Measurements from ENCODE around the gene XRN2. TPM values are rescaled to one million over a fixed set of nuclear protein-coding genes. Genes with fewer than 3 reads are reported as not detected.

XRN2 gene
- total RNA-seq, 1 experiment from 2014 or later, result 118 TPM

DNA sequence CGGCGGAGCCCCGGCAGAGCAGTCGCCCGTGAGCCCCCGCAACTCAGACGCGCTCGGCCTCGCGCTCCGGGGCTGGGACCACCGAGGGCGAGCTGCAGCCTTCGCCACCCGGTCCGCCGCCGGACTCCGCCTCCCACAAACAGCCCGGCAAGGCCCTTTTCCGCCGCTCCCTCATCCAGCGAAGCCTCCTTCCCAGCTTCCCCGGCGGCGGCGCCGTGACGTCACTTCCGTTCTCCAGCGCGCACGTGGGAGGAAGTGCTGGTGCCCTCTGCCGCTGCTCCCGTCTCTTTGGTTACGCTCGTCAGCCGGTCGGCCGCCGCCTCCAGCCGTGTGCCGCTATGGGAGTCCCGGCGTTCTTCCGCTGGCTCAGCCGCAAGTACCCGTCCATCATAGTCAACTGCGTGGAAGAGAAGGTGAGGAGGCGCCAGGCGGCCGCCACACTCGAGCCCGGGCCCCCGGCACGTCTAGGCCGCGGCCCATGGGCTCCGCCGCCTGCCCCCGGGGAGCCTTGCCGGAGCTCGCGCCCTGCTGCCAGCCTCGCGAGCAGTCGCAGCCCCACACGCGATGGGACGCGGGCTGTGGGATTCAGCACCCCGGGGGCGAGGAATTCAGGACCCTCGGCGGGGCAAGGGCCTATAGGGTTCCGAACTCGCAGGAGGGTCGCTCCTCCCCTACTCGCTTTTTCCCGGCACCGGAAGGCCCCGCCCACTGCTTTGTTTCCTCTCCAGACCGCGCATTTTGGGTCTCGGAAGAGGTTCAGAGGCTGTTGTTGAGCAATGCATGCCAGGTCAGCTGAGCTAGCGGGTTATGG is at the start of gene XRN2 (continued):
- TF ChIP-seq, protein P1, sequence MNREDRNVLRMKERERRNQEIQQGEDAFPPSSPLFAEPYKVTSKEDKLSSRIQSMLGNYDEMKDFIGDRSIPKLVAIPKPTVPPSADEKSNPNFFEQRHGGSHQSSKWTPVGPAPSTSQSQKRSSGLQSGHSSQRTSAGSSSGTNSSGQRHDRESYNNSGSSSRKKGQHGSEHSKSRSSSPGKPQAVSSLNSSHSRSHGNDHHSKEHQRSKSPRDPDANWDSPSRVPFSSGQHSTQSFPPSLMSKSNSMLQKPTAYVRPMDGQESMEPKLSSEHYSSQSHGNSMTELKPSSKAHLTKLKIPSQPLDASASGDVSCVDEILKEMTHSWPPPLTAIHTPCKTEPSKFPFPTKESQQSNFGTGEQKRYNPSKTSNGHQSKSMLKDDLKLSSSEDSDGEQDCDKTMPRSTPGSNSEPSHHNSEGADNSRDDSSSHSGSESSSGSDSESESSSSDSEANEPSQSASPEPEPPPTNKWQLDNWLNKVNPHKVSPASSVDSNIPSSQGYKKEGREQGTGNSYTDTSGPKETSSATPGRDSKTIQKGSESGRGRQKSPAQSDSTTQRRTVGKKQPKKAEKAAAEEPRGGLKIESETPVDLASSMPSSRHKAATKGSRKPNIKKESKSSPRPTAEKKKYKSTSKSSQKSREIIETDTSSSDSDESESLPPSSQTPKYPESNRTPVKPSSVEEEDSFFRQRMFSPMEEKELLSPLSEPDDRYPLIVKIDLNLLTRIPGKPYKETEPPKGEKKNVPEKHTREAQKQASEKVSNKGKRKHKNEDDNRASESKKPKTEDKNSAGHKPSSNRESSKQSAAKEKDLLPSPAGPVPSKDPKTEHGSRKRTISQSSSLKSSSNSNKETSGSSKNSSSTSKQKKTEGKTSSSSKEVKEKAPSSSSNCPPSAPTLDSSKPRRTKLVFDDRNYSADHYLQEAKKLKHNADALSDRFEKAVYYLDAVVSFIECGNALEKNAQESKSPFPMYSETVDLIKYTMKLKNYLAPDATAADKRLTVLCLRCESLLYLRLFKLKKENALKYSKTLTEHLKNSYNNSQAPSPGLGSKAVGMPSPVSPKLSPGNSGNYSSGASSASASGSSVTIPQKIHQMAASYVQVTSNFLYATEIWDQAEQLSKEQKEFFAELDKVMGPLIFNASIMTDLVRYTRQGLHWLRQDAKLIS (CRISPR knock-in tag; IDR thresholded peaks at IDR 0.05; ENCODE audit: borderline replicate concordance), result no peak
- TF ChIP-seq, protein P2, sequence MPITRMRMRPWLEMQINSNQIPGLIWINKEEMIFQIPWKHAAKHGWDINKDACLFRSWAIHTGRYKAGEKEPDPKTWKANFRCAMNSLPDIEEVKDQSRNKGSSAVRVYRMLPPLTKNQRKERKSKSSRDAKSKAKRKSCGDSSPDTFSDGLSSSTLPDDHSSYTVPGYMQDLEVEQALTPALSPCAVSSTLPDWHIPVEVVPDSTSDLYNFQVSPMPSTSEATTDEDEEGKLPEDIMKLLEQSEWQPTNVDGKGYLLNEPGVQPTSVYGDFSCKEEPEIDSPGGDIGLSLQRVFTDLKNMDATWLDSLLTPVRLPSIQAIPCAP (CRISPR knock-in tag; IDR thresholded peaks at IDR 0.05), result 0 out of 2 replicates have a peak, but pooled peaks have one; percentile 45
- TF ChIP-seq ZNF317 (CRISPR knock-in tag; IDR thresholded peaks at IDR 0.05; ENCODE audit: borderline replicate concordance, low read depth) (0 out of 2 replicates have a peak, but pooled peaks have one; percentile 24), SP1 (CRISPR knock-in tag; conservative IDR thresholded peaks at IDR 0.05) (peak; percentile 35; the same call in 1 of the 2 replicates), ZNF232 (CRISPR knock-in tag; IDR thresholded peaks at IDR 0.05) (peak; percentile 74; the same call in 1 of the 2 replicates), TP53 (CRISPR knock-in tag; IDR thresholded peaks at IDR 0.05) (peak; percentile 88), SMAD3 (CRISPR knock-in tag; IDR thresholded peaks at IDR 0.05; ENCODE audit: borderline replicate concordance) (no peak), RELA (CRISPR knock-in tag; IDR thresholded peaks at IDR 0.05; ENCODE audit: borderline replicate concordance) (no peak), CREM (CRISPR knock-in tag; IDR thresholded peaks at IDR 0.05) (peak; percentile 97), SMAD4 (CRISPR knock-in tag; IDR thresholded peaks at IDR 0.05) (peak; percentile 73; the same call in 1 of the 2 replicates), EMX1 (CRISPR knock-in tag; IDR thresholded peaks at IDR 0.05) (no peak), ZBTB21 (CRISPR knock-in tag; IDR thresholded peaks at IDR 0.05; ENCODE audit: borderline replicate concordance) (no peak; the same call in 1 of the 2 replicates), ZNF219 (CRISPR knock-in tag; IDR thresholded peaks at IDR 0.05; ENCODE audit: borderline replicate concordance) (0 out of 2 replicates have a peak, but pooled peaks have one; percentile 77), SOX15 (CRISPR knock-in tag; IDR thresholded peaks at IDR 0.05) (no peak), CREB1 (CRISPR knock-in tag; IDR thresholded peaks at IDR 0.05) (0 out of 2 replicates have a peak, but pooled peaks have one; percentile 60), ELF4 (CRISPR knock-in tag; IDR thresholded peaks at IDR 0.05; ENCODE audit: low read depth) (no peak)
- TF ChIP-seq, protein P3, sequence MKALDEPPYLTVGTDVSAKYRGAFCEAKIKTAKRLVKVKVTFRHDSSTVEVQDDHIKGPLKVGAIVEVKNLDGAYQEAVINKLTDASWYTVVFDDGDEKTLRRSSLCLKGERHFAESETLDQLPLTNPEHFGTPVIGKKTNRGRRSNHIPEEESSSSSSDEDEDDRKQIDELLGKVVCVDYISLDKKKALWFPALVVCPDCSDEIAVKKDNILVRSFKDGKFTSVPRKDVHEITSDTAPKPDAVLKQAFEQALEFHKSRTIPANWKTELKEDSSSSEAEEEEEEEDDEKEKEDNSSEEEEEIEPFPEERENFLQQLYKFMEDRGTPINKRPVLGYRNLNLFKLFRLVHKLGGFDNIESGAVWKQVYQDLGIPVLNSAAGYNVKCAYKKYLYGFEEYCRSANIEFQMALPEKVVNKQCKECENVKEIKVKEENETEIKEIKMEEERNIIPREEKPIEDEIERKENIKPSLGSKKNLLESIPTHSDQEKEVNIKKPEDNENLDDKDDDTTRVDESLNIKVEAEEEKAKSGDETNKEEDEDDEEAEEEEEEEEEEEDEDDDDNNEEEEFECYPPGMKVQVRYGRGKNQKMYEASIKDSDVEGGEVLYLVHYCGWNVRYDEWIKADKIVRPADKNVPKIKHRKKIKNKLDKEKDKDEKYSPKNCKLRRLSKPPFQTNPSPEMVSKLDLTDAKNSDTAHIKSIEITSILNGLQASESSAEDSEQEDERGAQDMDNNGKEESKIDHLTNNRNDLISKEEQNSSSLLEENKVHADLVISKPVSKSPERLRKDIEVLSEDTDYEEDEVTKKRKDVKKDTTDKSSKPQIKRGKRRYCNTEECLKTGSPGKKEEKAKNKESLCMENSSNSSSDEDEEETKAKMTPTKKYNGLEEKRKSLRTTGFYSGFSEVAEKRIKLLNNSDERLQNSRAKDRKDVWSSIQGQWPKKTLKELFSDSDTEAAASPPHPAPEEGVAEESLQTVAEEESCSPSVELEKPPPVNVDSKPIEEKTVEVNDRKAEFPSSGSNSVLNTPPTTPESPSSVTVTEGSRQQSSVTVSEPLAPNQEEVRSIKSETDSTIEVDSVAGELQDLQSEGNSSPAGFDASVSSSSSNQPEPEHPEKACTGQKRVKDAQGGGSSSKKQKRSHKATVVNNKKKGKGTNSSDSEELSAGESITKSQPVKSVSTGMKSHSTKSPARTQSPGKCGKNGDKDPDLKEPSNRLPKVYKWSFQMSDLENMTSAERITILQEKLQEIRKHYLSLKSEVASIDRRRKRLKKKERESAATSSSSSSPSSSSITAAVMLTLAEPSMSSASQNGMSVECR (CRISPR knock-in tag; IDR thresholded peaks at IDR 0.05; ENCODE audit: borderline replicate concordance), result peak; percentile 91
- TF ChIP-seq, protein P4, sequence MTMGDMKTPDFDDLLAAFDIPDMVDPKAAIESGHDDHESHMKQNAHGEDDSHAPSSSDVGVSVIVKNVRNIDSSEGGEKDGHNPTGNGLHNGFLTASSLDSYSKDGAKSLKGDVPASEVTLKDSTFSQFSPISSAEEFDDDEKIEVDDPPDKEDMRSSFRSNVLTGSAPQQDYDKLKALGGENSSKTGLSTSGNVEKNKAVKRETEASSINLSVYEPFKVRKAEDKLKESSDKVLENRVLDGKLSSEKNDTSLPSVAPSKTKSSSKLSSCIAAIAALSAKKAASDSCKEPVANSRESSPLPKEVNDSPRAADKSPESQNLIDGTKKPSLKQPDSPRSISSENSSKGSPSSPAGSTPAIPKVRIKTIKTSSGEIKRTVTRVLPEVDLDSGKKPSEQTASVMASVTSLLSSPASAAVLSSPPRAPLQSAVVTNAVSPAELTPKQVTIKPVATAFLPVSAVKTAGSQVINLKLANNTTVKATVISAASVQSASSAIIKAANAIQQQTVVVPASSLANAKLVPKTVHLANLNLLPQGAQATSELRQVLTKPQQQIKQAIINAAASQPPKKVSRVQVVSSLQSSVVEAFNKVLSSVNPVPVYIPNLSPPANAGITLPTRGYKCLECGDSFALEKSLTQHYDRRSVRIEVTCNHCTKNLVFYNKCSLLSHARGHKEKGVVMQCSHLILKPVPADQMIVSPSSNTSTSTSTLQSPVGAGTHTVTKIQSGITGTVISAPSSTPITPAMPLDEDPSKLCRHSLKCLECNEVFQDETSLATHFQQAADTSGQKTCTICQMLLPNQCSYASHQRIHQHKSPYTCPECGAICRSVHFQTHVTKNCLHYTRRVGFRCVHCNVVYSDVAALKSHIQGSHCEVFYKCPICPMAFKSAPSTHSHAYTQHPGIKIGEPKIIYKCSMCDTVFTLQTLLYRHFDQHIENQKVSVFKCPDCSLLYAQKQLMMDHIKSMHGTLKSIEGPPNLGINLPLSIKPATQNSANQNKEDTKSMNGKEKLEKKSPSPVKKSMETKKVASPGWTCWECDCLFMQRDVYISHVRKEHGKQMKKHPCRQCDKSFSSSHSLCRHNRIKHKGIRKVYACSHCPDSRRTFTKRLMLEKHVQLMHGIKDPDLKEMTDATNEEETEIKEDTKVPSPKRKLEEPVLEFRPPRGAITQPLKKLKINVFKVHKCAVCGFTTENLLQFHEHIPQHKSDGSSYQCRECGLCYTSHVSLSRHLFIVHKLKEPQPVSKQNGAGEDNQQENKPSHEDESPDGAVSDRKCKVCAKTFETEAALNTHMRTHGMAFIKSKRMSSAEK (CRISPR knock-in tag; IDR thresholded peaks at IDR 0.05; ENCODE audit: borderline replicate concordance), result peak; percentile 60; the same call in 1 of the 2 replicates
- TF ChIP-seq, protein P5, sequence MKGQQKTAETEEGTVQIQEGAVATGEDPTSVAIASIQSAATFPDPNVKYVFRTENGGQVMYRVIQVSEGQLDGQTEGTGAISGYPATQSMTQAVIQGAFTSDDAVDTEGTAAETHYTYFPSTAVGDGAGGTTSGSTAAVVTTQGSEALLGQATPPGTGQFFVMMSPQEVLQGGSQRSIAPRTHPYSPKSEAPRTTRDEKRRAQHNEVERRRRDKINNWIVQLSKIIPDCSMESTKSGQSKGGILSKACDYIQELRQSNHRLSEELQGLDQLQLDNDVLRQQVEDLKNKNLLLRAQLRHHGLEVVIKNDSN (CRISPR knock-in tag; IDR thresholded peaks at IDR 0.05), result peak; percentile 95
- TF ChIP-seq, protein P6, sequence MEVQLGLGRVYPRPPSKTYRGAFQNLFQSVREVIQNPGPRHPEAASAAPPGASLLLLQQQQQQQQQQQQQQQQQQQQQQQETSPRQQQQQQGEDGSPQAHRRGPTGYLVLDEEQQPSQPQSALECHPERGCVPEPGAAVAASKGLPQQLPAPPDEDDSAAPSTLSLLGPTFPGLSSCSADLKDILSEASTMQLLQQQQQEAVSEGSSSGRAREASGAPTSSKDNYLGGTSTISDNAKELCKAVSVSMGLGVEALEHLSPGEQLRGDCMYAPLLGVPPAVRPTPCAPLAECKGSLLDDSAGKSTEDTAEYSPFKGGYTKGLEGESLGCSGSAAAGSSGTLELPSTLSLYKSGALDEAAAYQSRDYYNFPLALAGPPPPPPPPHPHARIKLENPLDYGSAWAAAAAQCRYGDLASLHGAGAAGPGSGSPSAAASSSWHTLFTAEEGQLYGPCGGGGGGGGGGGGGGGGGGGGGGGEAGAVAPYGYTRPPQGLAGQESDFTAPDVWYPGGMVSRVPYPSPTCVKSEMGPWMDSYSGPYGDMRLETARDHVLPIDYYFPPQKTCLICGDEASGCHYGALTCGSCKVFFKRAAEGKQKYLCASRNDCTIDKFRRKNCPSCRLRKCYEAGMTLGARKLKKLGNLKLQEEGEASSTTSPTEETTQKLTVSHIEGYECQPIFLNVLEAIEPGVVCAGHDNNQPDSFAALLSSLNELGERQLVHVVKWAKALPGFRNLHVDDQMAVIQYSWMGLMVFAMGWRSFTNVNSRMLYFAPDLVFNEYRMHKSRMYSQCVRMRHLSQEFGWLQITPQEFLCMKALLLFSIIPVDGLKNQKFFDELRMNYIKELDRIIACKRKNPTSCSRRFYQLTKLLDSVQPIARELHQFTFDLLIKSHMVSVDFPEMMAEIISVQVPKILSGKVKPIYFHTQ (CRISPR knock-in tag; IDR thresholded peaks at IDR 0.05), result no peak
